K562 (cell line): ENCODE data around the gene ZNF835. TPM values are rescaled to one million over a fixed set of nuclear protein-coding genes. Genes with fewer than 3 reads are reported as not detected.

Experiments
- ATF1 ChIP-seq, 2 experiments: fragments of 450-650 bp in 1 of 2; IDR thresholded peaks; 2 replicates each; pipeline ENCODE4 v1.6.1; 2016; ENCODE audit warnings: missing compliant biosample characterization in 1 of 2, missing genetic modification characterization in 1 of 2
- ETV6 ChIP-seq, 3 experiments: fragments of 150-350 bp in 1 of 3; sonication (generic) in 1 of 3; formaldehyde crosslinking in 1 of 3; IDR thresholded peaks; 2 replicates each; pipeline versions ENCODE4 v1.6.1 to v1.8.0; 2014 to 2022; ENCODE audit warnings: borderline replicate concordance in 2 of 3, low read depth in 2 of 3, antibody characterized with exemption in 1 of 3, low read length in 1 of 3, mild to moderate bottlenecking in 1 of 3, missing genetic modification reagents in 1 of 3
- FOXK1 ChIP-seq: sonication (generic); formaldehyde crosslinking; IDR thresholded peaks from 2 replicates; pipeline ENCODE4 v1.8.0; 2022; ENCODE audit warnings: missing genetic modification reagents, mild to moderate bottlenecking, borderline replicate concordance
- MECOM ChIP-seq: fragments of 250-450 bp; sonication (Bioruptor Pico); IDR thresholded peaks from 2 replicates; pipeline ENCODE4 v1.8.0; 2022; ENCODE audit warnings: inconsistent platforms
- MIER1 ChIP-seq: fragments of 450-650 bp; IDR thresholded peaks from 2 replicates; pipeline ENCODE4 v1.6.1; 2016; ENCODE audit warnings: antibody characterized with exemption, mild to moderate bottlenecking, low read depth
- MYC ChIP-seq, 2 experiments: fragments of 250-450 bp in 1 of 2; sonication (Bioruptor Pico) in 1 of 2; IDR thresholded peaks; 2 replicates each; pipeline versions ENCODE4 v1.5.1 to v1.6.1; 2012 to 2021; ENCODE audit warnings: low read depth in 2 of 2, borderline replicate concordance in 1 of 2, improper control_type of control experiment in 1 of 2, low read length in 1 of 2, mild to moderate bottlenecking in 1 of 2, moderate library complexity in 1 of 2
- MYNN ChIP-seq, 2 experiments: sonication (generic); formaldehyde crosslinking in 1 of 2; IDR thresholded peaks; 2 replicates each; pipeline versions ENCODE4 v1.5.0 to v1.6.1; 2016 to 2020; ENCODE audit warnings: antibody characterized with exemption in 1 of 2, missing genetic modification reagents in 1 of 2
- NR1H2 ChIP-seq: sonication (generic); formaldehyde crosslinking; IDR thresholded peaks from 2 replicates; pipeline ENCODE4 v1.4.0; 2020; ENCODE audit warnings: mild to moderate bottlenecking, missing genetic modification reagents
- PRMT5 ChIP-seq: sonication (generic); formaldehyde crosslinking; IDR thresholded peaks from 2 replicates; pipeline ENCODE4 v1.5.0; 2020; ENCODE audit warnings: missing genetic modification reagents
- SRF ChIP-seq, 2 experiments: fragments of 250-450, 450-650 bp in 1 of 2; sonication (Bioruptor Pico) in 1 of 2; sonication (generic) in 1 of 2; formaldehyde crosslinking; IDR thresholded peaks; 2 replicates each; pipeline versions ENCODE4 v1.5.0 to v1.5.1; 2020 to 2022; ENCODE audit warnings: mild to moderate bottlenecking in 1 of 2, missing genetic modification reagents in 1 of 2
- ZFX ChIP-seq: sonication (generic); formaldehyde crosslinking; IDR thresholded peaks from 2 replicates; pipeline ENCODE4 v1.8.0; 2022; ENCODE audit warnings: mild to moderate bottlenecking, missing genetic modification reagents, moderate library complexity
- ZNF311 ChIP-seq: fragments of 250-450 bp; sonication (Bioruptor Pico); IDR thresholded peaks from 2 replicates; pipeline ENCODE4 v1.4.0; 2020; ENCODE audit warnings: mild to moderate bottlenecking, moderate library complexity
- ZNF644 ChIP-seq: fragments of 200-800 bp; sonication (Bioruptor generic); IDR thresholded peaks from 2 replicates; pipeline ENCODE4 v1.6.1; 2016; ENCODE audit warnings: low read depth, missing genetic modification characterization, missing compliant biosample characterization
- polyA plus RNA-seq, 8 experiments: library from polyadenylated mRNA; depleted of rRNA in 4 of 8; stranded (reverse) in 5 of 8; unstranded in 3 of 8; fragments of >200 nt; fragmentation: Nextera tagmentation in 2 of 8; fragmentation: Illumina TruSeq in 1 of 8; extraction: Ambion mirVana in 2 of 8; extraction: Trizol in 1 of 8; gene quantifications; 2 replicates each; pipeline versions ENCODE4 v1.2.1 to v1.2.3, GENCODE V29; 2011 to 2014; ENCODE audit warnings: inconsistent platforms in 1 of 8, missing spikeins in 1 of 8
- total RNA-seq, 7 experiments: library from RNA; depleted of rRNA in 6 of 7; stranded (reverse); fragments of >200 nt in 6 of 7; fragmentation: Illumina TruSeq in 2 of 7; extraction: Trizol in 2 of 7; gene quantifications; 2 replicates each; pipeline versions ENCODE4 v1.2.1 to v1.2.3, GENCODE V29; 2011 to 2021; ENCODE audit warnings: low replicate concordance in 1 of 7
- TF ChIP-seq, protein P1 (sequence below), 2 experiments: fragments of 200-800 bp in 1 of 2; sonication (Bioruptor generic) in 1 of 2; sonication (generic) in 1 of 2; formaldehyde crosslinking in 1 of 2; IDR thresholded peaks in 1 of 2; conservative IDR thresholded peaks in 1 of 2; 2 replicates each; pipeline versions ENCODE4 v1.5.0 to v1.6.1; 2016 to 2020; ENCODE audit warnings: missing compliant biosample characterization in 1 of 2, missing genetic modification characterization in 1 of 2, missing genetic modification reagents in 1 of 2
- TF ChIP-seq, protein P2 (sequence below), 3 experiments: IDR thresholded peaks in 2 of 3; conservative IDR thresholded peaks in 1 of 3; 2 replicates each; pipeline ENCODE4 v1.5.1; 2011 to 2012; ENCODE audit warnings: low read length in 3 of 3, mild to moderate bottlenecking in 3 of 3, control low read depth in 2 of 3, improper control_type of control experiment in 1 of 3, inconsistent platforms in 1 of 3, low read depth in 1 of 3, mixed read lengths in 1 of 3, moderate library complexity in 1 of 3; ENCODE audit not compliant: insufficient read depth in 2 of 3
- TF ChIP-seq, protein P3 (sequence below), 2 experiments: fragments of 450-650 bp in 1 of 2; sonication (generic) in 1 of 2; formaldehyde crosslinking; conservative IDR thresholded peaks; 2 replicates each; pipeline versions ENCODE4 v1.4.0 to v1.8.1; 2020 to 2022; ENCODE audit warnings: mild to moderate bottlenecking in 1 of 2, missing genetic modification reagents in 1 of 2
- TF ChIP-seq, protein P4 (sequence below): fragments of 450-650 bp; IDR thresholded peaks from 2 replicates; pipeline ENCODE4 v1.6.1; 2016; ENCODE audit warnings: borderline replicate concordance

The ZNF835 gene
- total and polyA plus RNA-seq, 9 of the 15 experiments (the other 6 are each of a cell fraction or from before 2014, with no cell fraction given) = not detected

- TF ChIP-seq ETV6 (IDR thresholded peaks at IDR 0.05; ENCODE audit: borderline replicate concordance in 1 of 2, low read depth in 2 of 2, low read length in 1 of 2) = no peak
- peak; percentile 53; the same call in 1 of the 2 replicates for TF ChIP-seq ETV6 (CRISPR knock-in tag; IDR thresholded peaks at IDR 0.05; ENCODE audit: borderline replicate concordance)
- peak; percentile 64; the same call in 1 of the 2 replicates for TF ChIP-seq FOXK1 (CRISPR knock-in tag)
- TF ChIP-seq MYC (IDR thresholded peaks at IDR 0.05; ENCODE audit: low read depth, low read length) = no peak
- no peak for TF ChIP-seq MYC (CRISPR knock-in tag; IDR thresholded peaks at IDR 0.05; ENCODE audit: borderline replicate concordance, low read depth)
- TF ChIP-seq ZFX (CRISPR knock-in tag) = peak; percentile 21; the same call in 1 of the 2 replicates
- TF ChIP-seq MIER1 = peak; percentile 95
- 0 out of 2 replicates have a peak, but pooled peaks have one; percentile 39 for TF ChIP-seq ZNF311 (CRISPR knock-in tag)
- TF ChIP-seq PRMT5 = peak; percentile 96
- TF ChIP-seq MYNN (IDR thresholded peaks at IDR 0.05) = no peak
- TF ChIP-seq MYNN (CRISPR knock-in tag; IDR thresholded peaks at IDR 0.05) = peak; percentile 89
- TF ChIP-seq MECOM (CRISPR knock-in tag) = 0 out of 2 replicates have a peak, but pooled peaks have one; percentile 69
- TF ChIP-seq, protein P1, sequence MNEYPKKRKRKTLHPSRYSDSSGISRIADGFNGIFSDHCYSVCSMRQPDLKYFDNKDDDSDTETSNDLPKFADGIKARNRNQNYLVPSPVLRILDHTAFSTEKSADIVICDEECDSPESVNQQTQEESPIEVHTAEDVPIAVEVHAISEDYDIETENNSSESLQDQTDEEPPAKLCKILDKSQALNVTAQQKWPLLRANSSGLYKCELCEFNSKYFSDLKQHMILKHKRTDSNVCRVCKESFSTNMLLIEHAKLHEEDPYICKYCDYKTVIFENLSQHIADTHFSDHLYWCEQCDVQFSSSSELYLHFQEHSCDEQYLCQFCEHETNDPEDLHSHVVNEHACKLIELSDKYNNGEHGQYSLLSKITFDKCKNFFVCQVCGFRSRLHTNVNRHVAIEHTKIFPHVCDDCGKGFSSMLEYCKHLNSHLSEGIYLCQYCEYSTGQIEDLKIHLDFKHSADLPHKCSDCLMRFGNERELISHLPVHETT (CRISPR knock-in tag; conservative IDR thresholded peaks at IDR 0.05 in 1 of 2, IDR thresholded peaks at IDR 0.05 in 1 of 2) = peak in 1 of 2 experiments; percentile 97; a peak in 2 of 4 replicates
- TF ChIP-seq SRF (CRISPR knock-in tag; IDR thresholded peaks at IDR 0.05) = peak in 1 of 2 experiments; percentile 90; a peak in 2 of 4 replicates
- TF ChIP-seq, protein P2, sequence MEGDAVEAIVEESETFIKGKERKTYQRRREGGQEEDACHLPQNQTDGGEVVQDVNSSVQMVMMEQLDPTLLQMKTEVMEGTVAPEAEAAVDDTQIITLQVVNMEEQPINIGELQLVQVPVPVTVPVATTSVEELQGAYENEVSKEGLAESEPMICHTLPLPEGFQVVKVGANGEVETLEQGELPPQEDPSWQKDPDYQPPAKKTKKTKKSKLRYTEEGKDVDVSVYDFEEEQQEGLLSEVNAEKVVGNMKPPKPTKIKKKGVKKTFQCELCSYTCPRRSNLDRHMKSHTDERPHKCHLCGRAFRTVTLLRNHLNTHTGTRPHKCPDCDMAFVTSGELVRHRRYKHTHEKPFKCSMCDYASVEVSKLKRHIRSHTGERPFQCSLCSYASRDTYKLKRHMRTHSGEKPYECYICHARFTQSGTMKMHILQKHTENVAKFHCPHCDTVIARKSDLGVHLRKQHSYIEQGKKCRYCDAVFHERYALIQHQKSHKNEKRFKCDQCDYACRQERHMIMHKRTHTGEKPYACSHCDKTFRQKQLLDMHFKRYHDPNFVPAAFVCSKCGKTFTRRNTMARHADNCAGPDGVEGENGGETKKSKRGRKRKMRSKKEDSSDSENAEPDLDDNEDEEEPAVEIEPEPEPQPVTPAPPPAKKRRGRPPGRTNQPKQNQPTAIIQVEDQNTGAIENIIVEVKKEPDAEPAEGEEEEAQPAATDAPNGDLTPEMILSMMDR (IDR thresholded peaks at IDR 0.05 in 2 of 3, conservative IDR thresholded peaks at IDR 0.05 in 1 of 3; ENCODE audit: insufficient read depth in 2 of 3, low read depth in 1 of 3, low read length in 3 of 3) = no peak
- TF ChIP-seq, protein P3, sequence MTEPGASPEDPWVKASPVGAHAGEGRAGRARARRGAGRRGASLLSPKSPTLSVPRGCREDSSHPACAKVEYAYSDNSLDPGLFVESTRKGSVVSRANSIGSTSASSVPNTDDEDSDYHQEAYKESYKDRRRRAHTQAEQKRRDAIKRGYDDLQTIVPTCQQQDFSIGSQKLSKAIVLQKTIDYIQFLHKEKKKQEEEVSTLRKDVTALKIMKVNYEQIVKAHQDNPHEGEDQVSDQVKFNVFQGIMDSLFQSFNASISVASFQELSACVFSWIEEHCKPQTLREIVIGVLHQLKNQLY (CRISPR knock-in tag; conservative IDR thresholded peaks at IDR 0.05) = peak in 1 of 2 experiments; percentile 88; a peak in 1 of 4 replicates
- TF ChIP-seq, protein P4, sequence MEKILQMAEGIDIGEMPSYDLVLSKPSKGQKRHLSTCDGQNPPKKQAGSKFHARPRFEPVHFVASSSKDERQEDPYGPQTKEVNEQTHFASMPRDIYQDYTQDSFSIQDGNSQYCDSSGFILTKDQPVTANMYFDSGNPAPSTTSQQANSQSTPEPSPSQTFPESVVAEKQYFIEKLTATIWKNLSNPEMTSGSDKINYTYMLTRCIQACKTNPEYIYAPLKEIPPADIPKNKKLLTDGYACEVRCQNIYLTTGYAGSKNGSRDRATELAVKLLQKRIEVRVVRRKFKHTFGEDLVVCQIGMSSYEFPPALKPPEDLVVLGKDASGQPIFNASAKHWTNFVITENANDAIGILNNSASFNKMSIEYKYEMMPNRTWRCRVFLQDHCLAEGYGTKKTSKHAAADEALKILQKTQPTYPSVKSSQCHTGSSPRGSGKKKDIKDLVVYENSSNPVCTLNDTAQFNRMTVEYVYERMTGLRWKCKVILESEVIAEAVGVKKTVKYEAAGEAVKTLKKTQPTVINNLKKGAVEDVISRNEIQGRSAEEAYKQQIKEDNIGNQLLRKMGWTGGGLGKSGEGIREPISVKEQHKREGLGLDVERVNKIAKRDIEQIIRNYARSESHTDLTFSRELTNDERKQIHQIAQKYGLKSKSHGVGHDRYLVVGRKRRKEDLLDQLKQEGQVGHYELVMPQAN = 0 out of 2 replicates have a peak, but pooled peaks have one; percentile 31
- 0 out of 2 replicates have a peak, but pooled peaks have one; percentile 16 for TF ChIP-seq ATF1 (CRISPR knock-in tag; IDR thresholded peaks at IDR 0.05)
- no peak for TF ChIP-seq ATF1 (tag; IDR thresholded peaks at IDR 0.05)
- peak; percentile 84; the same call in 1 of the 2 replicates for TF ChIP-seq ZNF644 (tag)
- TF ChIP-seq NR1H2 (CRISPR knock-in tag) = 0 out of 2 replicates have a peak, but pooled peaks have one; percentile 76
These were observed 33.5 kb downstream of the ZNF835 start (continued) for GRCh38 chr19:56637976-56638555.
